ENCODE measurements around the gene KDM4E. TPM values are rescaled to one million over a fixed set of nuclear protein-coding genes. Genes with fewer than 3 reads are reported as not detected.

Gene KDM4E
- total and polyA plus RNA-seq, 12 donors, result not detected

DNA sequence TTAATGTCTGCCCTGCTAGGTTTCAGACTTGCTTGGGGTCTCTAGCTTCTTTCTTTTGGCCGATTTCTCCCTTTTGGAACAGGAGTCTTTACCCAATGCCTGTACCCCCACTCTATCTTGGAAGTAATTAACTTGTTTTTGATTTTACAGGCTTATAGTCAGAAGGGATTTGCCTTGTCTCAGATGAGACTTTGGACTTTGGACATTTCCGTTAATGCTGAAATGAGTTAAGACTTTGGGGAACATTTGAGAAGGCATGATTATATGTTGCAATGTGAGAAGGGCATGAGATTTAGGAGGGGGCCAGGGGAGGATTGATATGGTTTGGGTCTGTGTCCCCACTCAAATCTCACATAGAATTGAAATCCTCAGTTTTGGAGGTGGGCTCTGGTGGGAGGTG lies 29.3 kb downstream of the KDM4E start:
- H3K4me3 ChIP-seq, result no peak overlapping the region
- H3K27ac ChIP-seq, result no peak overlapping the region
- H3K36me3 ChIP-seq (replicated peaks in 1 of 2), result no peaks in the 10 kb centered on the region
- no peaks in the 10 kb centered on the region for H3K4me1 ChIP-seq (replicated peaks in 1 of 2)
- TF ChIP-seq, protein P1, sequence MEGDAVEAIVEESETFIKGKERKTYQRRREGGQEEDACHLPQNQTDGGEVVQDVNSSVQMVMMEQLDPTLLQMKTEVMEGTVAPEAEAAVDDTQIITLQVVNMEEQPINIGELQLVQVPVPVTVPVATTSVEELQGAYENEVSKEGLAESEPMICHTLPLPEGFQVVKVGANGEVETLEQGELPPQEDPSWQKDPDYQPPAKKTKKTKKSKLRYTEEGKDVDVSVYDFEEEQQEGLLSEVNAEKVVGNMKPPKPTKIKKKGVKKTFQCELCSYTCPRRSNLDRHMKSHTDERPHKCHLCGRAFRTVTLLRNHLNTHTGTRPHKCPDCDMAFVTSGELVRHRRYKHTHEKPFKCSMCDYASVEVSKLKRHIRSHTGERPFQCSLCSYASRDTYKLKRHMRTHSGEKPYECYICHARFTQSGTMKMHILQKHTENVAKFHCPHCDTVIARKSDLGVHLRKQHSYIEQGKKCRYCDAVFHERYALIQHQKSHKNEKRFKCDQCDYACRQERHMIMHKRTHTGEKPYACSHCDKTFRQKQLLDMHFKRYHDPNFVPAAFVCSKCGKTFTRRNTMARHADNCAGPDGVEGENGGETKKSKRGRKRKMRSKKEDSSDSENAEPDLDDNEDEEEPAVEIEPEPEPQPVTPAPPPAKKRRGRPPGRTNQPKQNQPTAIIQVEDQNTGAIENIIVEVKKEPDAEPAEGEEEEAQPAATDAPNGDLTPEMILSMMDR (IDR thresholded peaks at IDR 0.05), result no peak
- TF ChIP-seq POLR2A (IDR thresholded peaks at IDR 0.05), result no peak
- 72 to 88% (median 77%) methylated on average over 2 of the region's 2 CpGs for WGBS, 4 donors
- no peak for DNase-seq
- H3K27me3 ChIP-seq, result no peaks in the 10 kb centered on the region
- intact Hi-C loops (cut with DNase I), result no loop called here
- no peaks in the 10 kb centered on the region for H3K9me3 ChIP-seq (replicated peaks in 1 of 3)

DNA sequence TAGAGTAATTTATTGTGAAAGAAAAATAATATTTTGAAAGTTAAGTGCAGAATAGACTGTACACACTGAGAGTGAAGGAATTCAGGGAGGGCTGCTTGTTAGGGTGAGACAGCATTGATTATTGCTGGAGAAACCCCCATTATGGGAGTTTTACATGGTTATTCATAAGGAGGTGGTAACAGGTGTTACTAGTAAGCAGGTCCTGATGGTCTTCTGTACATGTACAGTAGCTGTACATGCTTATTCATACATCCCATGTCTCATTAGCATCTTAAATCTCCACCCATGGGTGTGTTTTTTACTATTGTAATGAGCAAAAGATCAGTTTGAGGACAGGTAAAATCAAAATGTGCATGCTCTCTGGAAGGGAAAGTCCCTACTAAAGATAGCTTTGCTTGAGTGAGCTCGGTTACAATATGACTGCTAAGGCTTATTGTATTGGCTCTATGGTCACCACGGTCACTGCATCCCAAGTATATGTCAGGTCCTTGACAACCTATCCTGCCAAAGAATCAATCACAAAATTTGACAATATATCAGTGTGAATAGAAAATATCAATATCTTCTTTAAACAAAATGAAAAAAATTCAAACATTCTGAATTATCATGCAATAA lies 30.3 kb downstream of the KDM4E start:
- no peak for DNase-seq
- Histone ChIP-seq H3K27ac (no peak overlapping the region), H3K36me3 (replicated peaks in 1 of 2) (no peaks in the 10 kb centered on the region), H3K9me3 (replicated peaks in 1 of 3) (no peaks in the 10 kb centered on the region), H3K4me1 (replicated peaks in 1 of 2) (no peaks in the 10 kb centered on the region), H3K27me3 (no peaks in the 10 kb centered on the region), H3K4me3 (no peak overlapping the region)
- intact Hi-C loops (cut with DNase I), result no loop called here
- TF ChIP-seq, protein P1 (IDR thresholded peaks at IDR 0.05), result no peak
- TF ChIP-seq POLR2A (IDR thresholded peaks at IDR 0.05), result no peak
- WGBS, 4 donors, result 39 to 50% (median 46%) methylated on average over 2 of the region's 2 CpGs

DNA sequence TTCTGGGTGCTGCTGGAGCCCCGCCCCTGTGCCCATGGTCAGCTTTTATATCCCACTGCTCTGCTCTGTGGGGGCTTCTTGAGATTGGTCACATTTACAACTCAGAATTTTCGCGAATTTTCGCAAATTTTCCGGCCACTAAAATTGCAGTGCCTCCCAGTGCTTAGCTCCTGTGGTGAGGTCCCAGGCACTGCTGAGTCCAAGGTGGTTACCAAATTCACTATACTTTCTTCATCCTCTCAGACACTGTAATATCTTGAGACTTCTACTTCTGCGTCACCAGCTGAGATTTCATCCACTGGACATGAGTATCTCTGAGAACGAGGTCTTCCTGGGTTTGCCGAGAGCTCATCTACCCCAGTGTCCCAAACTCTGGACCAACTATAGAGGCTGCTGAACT lies 32.9 kb downstream of the KDM4E start:
- no peak for DNase-seq
- H3K27me3 ChIP-seq, result no peaks in the 10 kb centered on the region

DNA sequence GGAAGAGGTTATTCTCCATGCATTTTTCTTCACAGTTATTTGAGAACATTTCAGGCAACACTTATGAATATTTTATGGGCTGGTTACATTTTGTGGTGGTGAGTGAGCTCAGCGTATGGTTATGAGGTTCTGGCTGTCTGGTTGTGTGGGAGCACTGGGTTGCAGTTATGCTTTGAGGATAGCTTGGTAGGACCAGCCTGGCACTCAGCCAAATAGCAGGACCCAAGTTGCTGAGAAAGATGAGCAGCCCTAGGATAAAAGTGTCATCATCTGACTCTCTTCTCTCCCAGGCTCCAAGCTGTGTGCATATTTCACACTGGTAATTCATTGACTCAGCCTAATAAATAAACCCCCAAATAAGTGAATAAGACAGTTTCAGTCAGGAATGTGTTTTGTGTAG lies 33.6 kb downstream of the KDM4E start:
- Histone ChIP-seq H3K4me1 (replicated peaks in 1 of 2) (no peaks in the 10 kb centered on the region), H3K27me3 (no peaks in the 10 kb centered on the region), H3K27ac (no peak overlapping the region), H3K4me3 (no peak overlapping the region), H3K9me3 (replicated peaks in 1 of 3) (no peaks in the 10 kb centered on the region), H3K36me3 (replicated peaks in 1 of 2) (no peaks in the 10 kb centered on the region)
- no peak for TF ChIP-seq POLR2A (IDR thresholded peaks at IDR 0.05)
- TF ChIP-seq, protein P1 (IDR thresholded peaks at IDR 0.05), result no peak
- intact Hi-C loops (cut with DNase I), result no loop called here
- DNase-seq, result no peak
- 82 to 89% (median 87%) methylated on average over 1 of the region's 1 CpG for WGBS, 4 donors

More for the DNA sequence above, 32.9 kb downstream of the KDM4E start:
- H3K27ac ChIP-seq, result no peak overlapping the region
- H3K4me1 ChIP-seq (replicated peaks in 1 of 2), result no peaks in the 10 kb centered on the region
- no peaks in the 10 kb centered on the region for H3K9me3 ChIP-seq (replicated peaks in 1 of 3)
- intact Hi-C loops (cut with DNase I), result no loop called here
- H3K4me3 ChIP-seq, result no peak overlapping the region
- H3K36me3 ChIP-seq (replicated peaks in 1 of 2), result no peaks in the 10 kb centered on the region
- 91 to 96% (median 94%) methylated on average over 8 of the region's 8 CpGs for whole genome bisulfite sequencing, 4 donors
- TF ChIP-seq, protein P1 (IDR thresholded peaks at IDR 0.05), result no peak
- TF ChIP-seq POLR2A (IDR thresholded peaks at IDR 0.05), result no peak

Data from adrenal gland (tissue), 12 donors.